ENCODE results near the gene PLB1. TPM values are rescaled to one million over a fixed set of nuclear protein-coding genes. Genes with fewer than 3 reads are reported as not detected.

PLB1 gene
- total RNA-seq, 1 donor from 2014 or later, result 6.3 TPM

GRCh38 chr2:28623582-28624405 is 127.9 kb downstream of the PLB1 start:
- no peak for DNase-seq (ENCODE audit: low spot score)

- DNase-seq (ENCODE audit: low spot score), result no peak
Observed at GRCh38 chr2:28624436-28624792, 128.6 kb downstream of the PLB1 start.

GRCh38 chr2:28624793-28625701 is 129.2 kb downstream of the PLB1 start:
- DNase-seq (ENCODE audit: low spot score), result peak; percentile 92

- no peak for DNase-seq (ENCODE audit: low spot score)
Observed at GRCh38 chr2:28626376-28626775, 130.5 kb downstream of the PLB1 start.

- no peak for DNase-seq (ENCODE audit: low spot score)
Observed at GRCh38 chr2:28626891-28627421, 131.1 kb downstream of the PLB1 start.

GRCh38 chr2:28627722-28628480 is 132.0 kb downstream of the PLB1 start:
- no peak for DNase-seq (ENCODE audit: low spot score)

GRCh38 chr2:28628506-28628905 is 132.6 kb downstream of the PLB1 start:
- DNase-seq (ENCODE audit: low spot score), result no peak

- no peak for DNase-seq (ENCODE audit: low spot score)
Observed at GRCh38 chr2:28628987-28629386, 133.1 kb downstream of the PLB1 start.

GRCh38 chr2:28629910-28630309 is 134.1 kb downstream of the PLB1 start:
- DNase-seq (ENCODE audit: low spot score), result no peak

GRCh38 chr2:28630341-28630740 is 134.5 kb downstream of the PLB1 start:
- no peak for DNase-seq (ENCODE audit: low spot score)

- DNase-seq (ENCODE audit: low spot score), result no peak
Observed at GRCh38 chr2:28631514-28632206, 135.8 kb downstream of the PLB1 start.

GRCh38 chr2:28632791-28633190 is 136.9 kb downstream of the PLB1 start:
- DNase-seq (ENCODE audit: low spot score), result no peak

GRCh38 chr2:28633204-28633603 is 137.3 kb downstream of the PLB1 start:
- no peak for DNase-seq (ENCODE audit: low spot score)

- no peak for DNase-seq (ENCODE audit: low spot score)
Observed at GRCh38 chr2:28633746-28634145, 137.9 kb downstream of the PLB1 start.

GRCh38 chr2:28635191-28635611 is 139.3 kb downstream of the PLB1 start:
- no peak for DNase-seq (ENCODE audit: low spot score)

- no peak for DNase-seq (ENCODE audit: low spot score)
Observed at GRCh38 chr2:28636491-28636890, 140.6 kb downstream of the PLB1 start.

GRCh38 chr2:28637066-28638047 is 141.5 kb downstream of the PLB1 start:
- DNase-seq (ENCODE audit: low spot score), result peak; percentile 39

GRCh38 chr2:28638102-28638501 is 142.2 kb downstream of the PLB1 start:
- peak; percentile 28 for DNase-seq (ENCODE audit: low spot score)

- peak; percentile 22 for DNase-seq (ENCODE audit: low spot score)
Observed at GRCh38 chr2:28639092-28639691, 143.3 kb downstream of the PLB1 start.
